Naive thymus-derived CD4-positive, alpha-beta T cell (primary cell): ENCODE measurements around the gene RAB1B. TPM values are rescaled to one million over a fixed set of nuclear protein-coding genes. Genes with fewer than 3 reads are reported as not detected.
A peak's percentile ranks its signal among the peaks of the same experiment; 100 is the strongest.

ENCODE experiments used
- ATAC-seq: fragments of 150-1000 bp; cut with Tn5 transposase; 2 replicates; pipeline ENCODE4 v1.10.0; 2021; ENCODE audit warnings: mild to moderate bottlenecking, moderate library complexity
- CTCF ChIA-PET: fragments of 350-600 bp; sonication (Branson Sonifier 250); formaldehyde crosslinking; loops from one replicate; lab custom pipeline; 2021; ENCODE audit warnings: antibody characterized with exemption; lab: Charles Lee
- POLR2A ChIA-PET: fragments of 350-600 bp; sonication (Branson Sonifier 250); formaldehyde crosslinking; loops from one replicate; lab custom pipeline; 2021; ENCODE audit warnings: antibody characterized with exemption, inconsistent platforms; lab: Charles Lee
- DNase-seq, 9 donors: peaks; one replicate each; pipeline versions ENCODE4 v3.0.0 to v3.0.0-alpha.2; 2020 to 2022; ENCODE audit warnings: mixed read lengths in 1 of 9
- H3K27ac ChIP-seq: one replicate; pipeline ENCODE4 v1.7.0; 2013; ENCODE audit warnings: mild to moderate bottlenecking, low read depth, low read length, moderate library complexity
- H3K27me3 ChIP-seq, 2 donors: one replicate each; pipeline ENCODE4 v1.7.0; 2013; ENCODE audit warnings: low read length in 2 of 2, mild to moderate bottlenecking in 2 of 2, moderate library complexity in 2 of 2; ENCODE audit not compliant: control insufficient read depth in 2 of 2, insufficient read depth in 2 of 2
- H3K36me3 ChIP-seq, 3 experiments: 1 replicate in 2 of 3; 2 replicates in 1 of 3; pipeline ENCODE4 v1.7.0; 2013; ENCODE audit warnings: low read length in 3 of 3, mild to moderate bottlenecking in 3 of 3, moderate library complexity in 1 of 3; ENCODE audit not compliant: insufficient read depth in 3 of 3, control insufficient read depth in 2 of 3
- H3K4me1 ChIP-seq, 2 donors: one replicate each; pipeline ENCODE4 v1.7.0; 2013; ENCODE audit warnings: low read length in 2 of 2, mild to moderate bottlenecking in 2 of 2, moderate library complexity in 1 of 2; ENCODE audit not compliant: control insufficient read depth in 2 of 2, insufficient read depth in 2 of 2
- H3K4me3 ChIP-seq: 2 replicates; pipeline ENCODE4 v1.7.0; 2013; ENCODE audit warnings: mild to moderate bottlenecking, low read length
- H3K9me3 ChIP-seq, 3 experiments: 1 replicate in 2 of 3; 2 replicates in 1 of 3; pipeline ENCODE4 v1.7.0; 2013; ENCODE audit warnings: low read length in 3 of 3; ENCODE audit not compliant: control insufficient read depth in 2 of 3
- H3K27ac Mint-ChIP-seq, 9 donors: one replicate each; pipeline ENCODE4 v1.8.0; 2020 to 2022; ENCODE audit warnings: mixed read lengths in 9 of 9, mild to moderate bottlenecking in 8 of 9, moderate library complexity in 5 of 9, inconsistent platforms in 2 of 9
- H3K27me3 Mint-ChIP-seq, 5 donors: one replicate each; pipeline ENCODE4 v1.8.0; 2021 to 2022; ENCODE audit warnings: mixed read lengths in 5 of 5, mild to moderate bottlenecking in 1 of 5
- H3K36me3 Mint-ChIP-seq, 5 donors: one replicate each; pipeline ENCODE4 v1.8.0; 2020 to 2022; ENCODE audit warnings: mixed read lengths in 5 of 5, mild to moderate bottlenecking in 3 of 5, inconsistent platforms in 1 of 5
- H3K4me1 Mint-ChIP-seq, 7 donors: one replicate each; pipeline ENCODE4 v1.8.0; 2020 to 2022; ENCODE audit warnings: mixed read lengths in 7 of 7, mild to moderate bottlenecking in 3 of 7, inconsistent platforms in 1 of 7
- H3K4me3 Mint-ChIP-seq, 10 donors: one replicate each; pipeline ENCODE4 v1.8.0; 2020 to 2022; ENCODE audit warnings: mild to moderate bottlenecking in 10 of 10, mixed read lengths in 10 of 10, moderate library complexity in 6 of 10, inconsistent platforms in 2 of 10
- H3K9me3 Mint-ChIP-seq, 11 donors: one replicate each; pipeline ENCODE4 v1.8.0; 2020 to 2022; ENCODE audit warnings: mixed read lengths in 11 of 11, mild to moderate bottlenecking in 4 of 11, inconsistent platforms in 1 of 11, moderate library complexity in 1 of 11
- intact Hi-C, 2 donors: fragments of 100-400 bp; cut with micrococcal nuclease; formaldehyde crosslinking; loops; one replicate each; pipeline ENCODE4 v1.15.1; 2023
- polyA plus RNA-seq, 2 donors: library from polyadenylated mRNA; unstranded; fragments of 300-500 nt; fragmentation: Illumina TruSeq; gene quantifications; one replicate each; pipeline ENCODE4 v1.2.3, GENCODE V29; 2021
- total RNA-seq, 6 experiments: library from RNA in 5 of 6; stranded (reverse) in 5 of 6; gene quantifications; 1 replicate in 5 of 6; 2 replicates in 1 of 6; pipeline ENCODE4 v1.2.3 and lab custom pipeline; 2021 to 2026

Gene RAB1B
- total and polyA plus RNA-seq, 7 experiments from 2014 or later: 11.3 to 151 (median 64.8) TPM

- no peaks in the 10 kb centered on the region for H3K27me3 Mint-ChIP-seq
- H3K9me3 ChIP-seq: no peaks in the 10 kb centered on the region
- peak overlapping the region in 4 of 9 donors; percentile 2 to 51 (median 36) for H3K27ac Mint-ChIP-seq
- no peaks in the 10 kb centered on the region for H3K4me1 ChIP-seq
- peaks cover 0 to 6% (median 0%) of the 10 kb centered on the region in 11 donors for H3K9me3 Mint-ChIP-seq
- intact Hi-C loops: no loop called here
- DNase-seq (no peak), ATAC-seq (no peak)
- H3K36me3 ChIP-seq: peaks cover 22 to 90% (median 53%) of the 10 kb centered on the region in 3 experiments
- H3K4me3 ChIP-seq: no peak overlapping the region
- H3K27me3 ChIP-seq: no peaks in the 10 kb centered on the region
- no peak overlapping the region for H3K27ac ChIP-seq
- H3K36me3 Mint-ChIP-seq: peaks cover 8 to 61% (median 30%) of the 10 kb centered on the region in 5 donors
- ChIA-PET CTCF (no interaction called here), POLR2A (no interaction called here)
- H3K4me3 Mint-ChIP-seq: peak overlapping the region in 1 of 10 donors; percentile 3
- H3K4me1 Mint-ChIP-seq: peaks cover 0 to 5% (median 0%) of the 10 kb centered on the region in 7 donors
Observed at GRCh38 chr11:66233301-66233700, 35.1 kb upstream of the RAB1B start.

- peaks cover 8 to 63% (median 24%) of the 10 kb centered on the region in 5 donors for H3K36me3 Mint-ChIP-seq
- CTCF ChIA-PET: no interaction called here
Observed at GRCh38 chr11:66235141-66235540, 33.3 kb upstream of the RAB1B start.

GRCh38 chr11:66237867-66238266 lies 30.6 kb upstream of the RAB1B start:
- DNase-seq: no peak
- Mint-ChIP-seq H3K9me3 (peaks cover 0 to 6% (median 0%) of the 10 kb centered on the region in 11 donors), H3K4me3 (no peak overlapping the region), H3K4me1 (peaks cover 0 to 14% (median 2%) of the 10 kb centered on the region in 7 donors), H3K36me3 (peaks cover 11 to 50% (median 17%) of the 10 kb centered on the region in 5 donors), H3K27me3 (no peaks in the 10 kb centered on the region), H3K27ac (peak overlapping the region in 3 of 9 donors; percentile 14 to 68 (median 43))
- no peaks in the 10 kb centered on the region for H3K9me3 ChIP-seq
- no peaks in the 10 kb centered on the region for H3K4me1 ChIP-seq
- ChIA-PET POLR2A (interaction anchor here (1.1 kb wide), 1 partner anchor 14 kb away, joined by 5 read pairs; no protein-coding TSS in a partner anchor), CTCF (interaction anchor here (2.2 kb wide), 1 partner anchor 21 kb away, joined by 9 read pairs; no protein-coding TSS in a partner anchor)
- intact Hi-C loops: no loop called here
- H3K4me3 ChIP-seq: no peak overlapping the region
- no peaks in the 10 kb centered on the region for H3K27me3 ChIP-seq
- no peak overlapping the region for H3K27ac ChIP-seq
- ATAC-seq: no peak
- peaks cover 16 to 94% (median 56%) of the 10 kb centered on the region in 3 experiments for H3K36me3 ChIP-seq

More at GRCh38 chr11:66235141-66235540, 33.3 kb upstream of the RAB1B start:
- no peak overlapping the region for H3K4me3 ChIP-seq
- peak overlapping the region in 5 of 9 donors; percentile 45 to 75 (median 51) for H3K27ac Mint-ChIP-seq
- ATAC-seq: no peak
- H3K9me3 ChIP-seq: no peaks in the 10 kb centered on the region
- no peak for DNase-seq
- H3K4me1 Mint-ChIP-seq: peaks cover 0 to 4% (median 0%) of the 10 kb centered on the region in 7 donors
- H3K27ac ChIP-seq: no peak overlapping the region
- H3K36me3 ChIP-seq: peaks cover 29 to 94% (median 60%) of the 10 kb centered on the region in 3 experiments
- intact Hi-C loops: no loop called here
- no peaks in the 10 kb centered on the region for H3K4me1 ChIP-seq
- POLR2A ChIA-PET: no interaction called here
- no peaks in the 10 kb centered on the region for H3K27me3 Mint-ChIP-seq
- H3K4me3 Mint-ChIP-seq: no peak overlapping the region
- peaks cover 0 to 6% (median 0%) of the 10 kb centered on the region in 11 donors for H3K9me3 Mint-ChIP-seq
- H3K27me3 ChIP-seq: no peaks in the 10 kb centered on the region

- ChIA-PET CTCF (interaction anchor here (0.6 to 2.2 kb wide), 2 partner anchors 20 to 361 kb away, joined by 4 to 9 read pairs; no protein-coding TSS in a partner anchor), POLR2A (interaction anchor here (1.1 kb wide), 1 partner anchor 12 kb away, joined by 5 read pairs; no protein-coding TSS in a partner anchor)
- H3K36me3 Mint-ChIP-seq: peaks cover 12 to 43% (median 16%) of the 10 kb centered on the region in 5 donors
- peak overlapping the region in 2 of 9 donors; percentile 28 to 52 for H3K27ac Mint-ChIP-seq
- H3K4me3 Mint-ChIP-seq: no peak overlapping the region
- peaks cover 0 to 1% (median 0%) of the 10 kb centered on the region in 11 donors for H3K9me3 Mint-ChIP-seq
- H3K9me3 ChIP-seq: no peaks in the 10 kb centered on the region
- DNase-seq (no peak), ATAC-seq (no peak)
- peaks cover 0 to 14% (median 5%) of the 10 kb centered on the region in 7 donors for H3K4me1 Mint-ChIP-seq
- H3K4me3 ChIP-seq: no peak overlapping the region
- no peak overlapping the region for H3K27ac ChIP-seq
- no peaks in the 10 kb centered on the region for H3K27me3 ChIP-seq
- H3K4me1 ChIP-seq: no peaks in the 10 kb centered on the region
- no peaks in the 10 kb centered on the region for H3K27me3 Mint-ChIP-seq
- peaks cover 11 to 94% (median 49%) of the 10 kb centered on the region in 3 experiments for H3K36me3 ChIP-seq
- intact Hi-C loops: no loop called here
Observed at GRCh38 chr11:66238786-66239413, 29.5 kb upstream of the RAB1B start.

GRCh38 chr11:66239511-66239910 lies 28.9 kb upstream of the RAB1B start:
- Histone ChIP-seq H3K27ac (no peak overlapping the region), H3K27me3 (no peaks in the 10 kb centered on the region), H3K4me3 (no peak overlapping the region), H3K36me3 (peaks cover 11 to 94% (median 44%) of the 10 kb centered on the region in 3 experiments), H3K4me1 (no peaks in the 10 kb centered on the region), H3K9me3 (no peaks in the 10 kb centered on the region)
- intact Hi-C loops: no loop called here
- Mint-ChIP-seq H3K4me3 (no peak overlapping the region), H3K27ac (peak overlapping the region in 4 of 9 donors; percentile 14 to 38 (median 24)), H3K4me1 (peaks cover 0 to 14% (median 5%) of the 10 kb centered on the region in 7 donors), H3K27me3 (no peaks in the 10 kb centered on the region), H3K9me3 (no peaks in the 10 kb centered on the region), H3K36me3 (peaks cover 12 to 41% (median 15%) of the 10 kb centered on the region in 5 donors)
- ChIA-PET POLR2A (no interaction called here), CTCF (interaction anchor here (2.2 kb wide), 1 partner anchor 20 kb away, joined by 9 read pairs; no protein-coding TSS in a partner anchor)
- ATAC-seq (no peak), DNase-seq (no peak)

GRCh38 chr11:66239998-66240780 lies 28.2 kb upstream of the RAB1B start:
- Histone ChIP-seq H3K27ac (no peak overlapping the region), H3K36me3 (peaks cover 11 to 94% (median 41%) of the 10 kb centered on the region in 3 experiments), H3K4me3 (no peak overlapping the region), H3K4me1 (no peaks in the 10 kb centered on the region), H3K27me3 (no peaks in the 10 kb centered on the region), H3K9me3 (no peaks in the 10 kb centered on the region)
- peak overlapping the region in 1 of 10 donors; percentile 40 for H3K4me3 Mint-ChIP-seq
- H3K36me3 Mint-ChIP-seq: peaks cover 7 to 39% (median 14%) of the 10 kb centered on the region in 5 donors
- POLR2A ChIA-PET: no interaction called here
- no peak for DNase-seq
- no peak for ATAC-seq
- peak overlapping the region in 7 of 9 donors; percentile 14 to 83 (median 62) for H3K27ac Mint-ChIP-seq
- intact Hi-C loops: no loop called here
- H3K4me1 Mint-ChIP-seq: peaks cover 0 to 14% (median 5%) of the 10 kb centered on the region in 7 donors
- CTCF ChIA-PET: interaction anchor here (1.2 kb wide), 1 partner anchor 19 kb away, joined by 3 read pairs; no protein-coding TSS in a partner anchor
- no peaks in the 10 kb centered on the region for H3K9me3 Mint-ChIP-seq
- no peaks in the 10 kb centered on the region for H3K27me3 Mint-ChIP-seq
